COLO668 (cell line): ENCODE data around the gene TSPAN32.
"Not testable (repeated sequence)": the region's sequence is repeated elsewhere in the genome, so short reads cannot be mapped to it uniquely, and the experiment has no call there.

ENCODE experiments used
- DNase-seq: peaks from one replicate; lab custom pipeline; 2025; ENCODE audit not compliant: unreplicated experiment; lab: John Stamatoyannopoulos, UW

Gene TSPAN32

DNA sequence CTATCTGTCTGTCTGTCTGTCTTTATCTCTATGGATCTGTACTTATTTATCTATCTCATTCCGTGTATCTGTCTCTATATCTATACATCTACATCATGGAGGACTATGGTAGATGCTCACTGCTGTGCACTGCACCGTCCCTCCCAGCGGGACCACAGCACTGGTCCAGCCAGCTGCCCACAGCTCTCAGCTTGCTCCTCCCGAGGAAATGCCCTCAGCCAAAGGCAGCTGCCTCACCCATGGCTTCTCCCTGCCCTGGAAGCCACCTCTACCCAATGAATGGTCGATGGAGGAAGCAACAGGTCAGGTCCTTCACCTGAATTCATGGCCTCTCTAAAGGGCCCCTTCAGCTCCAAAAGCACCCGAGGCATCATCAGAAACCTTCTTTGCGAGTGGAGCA is 60.6 kb downstream of the TSPAN32 start:
- DNase-seq, result no peak

DNA sequence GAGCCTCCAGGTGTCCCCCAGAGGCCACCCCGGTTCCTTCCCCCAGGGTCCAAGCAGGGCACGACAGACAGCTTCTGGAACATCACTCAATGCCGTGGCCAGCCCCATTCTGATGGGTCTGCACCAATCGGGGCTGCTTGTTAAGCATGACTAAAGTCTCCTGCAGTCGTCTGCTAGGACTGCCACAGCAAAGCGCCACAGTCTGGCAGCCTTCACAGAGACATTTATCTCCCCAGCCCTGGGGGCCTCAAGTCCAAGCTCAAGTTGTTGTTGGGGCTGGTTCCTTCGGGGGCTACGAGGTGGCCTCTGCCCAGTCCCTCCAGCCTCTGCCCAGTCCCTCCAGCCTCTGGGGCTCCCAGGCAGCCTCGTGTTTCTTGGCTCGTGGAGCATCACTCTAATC is 61.3 kb downstream of the TSPAN32 start:
- no peak for DNase-seq

DNA sequence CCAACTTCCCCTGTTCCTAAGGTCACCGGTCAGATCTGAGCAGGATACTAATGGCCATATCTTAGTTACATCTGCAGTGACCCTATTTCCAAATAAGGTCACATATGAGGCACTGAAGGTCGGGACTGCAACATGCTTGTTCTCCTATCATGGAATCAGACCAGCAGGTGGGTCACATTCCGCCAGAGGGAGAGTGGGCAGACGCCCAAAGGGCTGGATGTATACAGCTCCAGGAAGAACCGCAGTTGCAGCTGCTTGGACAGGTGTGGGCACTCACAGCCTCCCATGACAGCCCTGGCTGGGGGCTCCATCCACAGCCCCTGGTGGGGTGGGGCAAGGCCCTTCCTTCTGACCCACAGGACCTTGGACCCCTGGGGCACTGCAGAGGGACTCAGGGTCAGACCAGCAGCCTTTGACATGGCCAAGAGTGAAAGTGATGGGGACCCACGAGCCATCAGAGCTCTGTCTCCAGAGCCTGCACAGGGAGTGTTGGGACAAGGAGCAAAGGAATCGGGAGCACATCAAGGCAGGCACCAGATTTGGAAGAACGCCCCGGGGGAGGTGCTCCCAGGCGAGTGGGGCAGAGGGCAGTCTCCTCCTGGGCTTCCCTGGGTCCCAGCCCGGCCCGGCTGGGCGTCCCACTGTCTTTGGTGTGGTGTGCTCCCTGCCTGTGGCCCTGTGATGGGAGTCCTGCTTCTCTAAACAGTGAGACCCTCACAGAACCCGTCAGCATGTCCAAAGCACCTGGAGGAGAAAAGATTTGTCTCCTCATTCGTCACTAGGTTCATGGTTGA is 62.0 kb downstream of the TSPAN32 start:
- DNase-seq, result no peak

DNA sequence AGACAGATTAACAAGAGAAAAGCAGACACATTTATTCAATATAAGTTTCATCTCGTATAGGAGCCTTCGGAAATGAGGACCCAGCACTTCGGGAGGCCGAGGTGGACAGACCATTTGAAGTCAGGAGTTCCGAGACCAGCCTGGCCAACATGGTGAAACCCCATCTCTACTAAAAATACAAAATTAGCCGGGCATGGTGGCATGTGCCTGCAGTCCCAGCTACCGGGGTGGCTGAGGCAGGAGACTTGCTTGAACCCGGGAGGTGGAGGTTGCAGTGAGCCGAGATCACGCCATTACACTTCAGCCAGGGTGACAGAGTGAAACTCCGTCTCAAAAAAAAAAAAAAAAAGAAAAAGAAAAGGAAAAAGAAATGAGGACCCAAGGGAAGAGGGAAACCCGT is 62.6 kb downstream of the TSPAN32 start:
- DNase-seq, result not testable (repeated sequence)

DNA sequence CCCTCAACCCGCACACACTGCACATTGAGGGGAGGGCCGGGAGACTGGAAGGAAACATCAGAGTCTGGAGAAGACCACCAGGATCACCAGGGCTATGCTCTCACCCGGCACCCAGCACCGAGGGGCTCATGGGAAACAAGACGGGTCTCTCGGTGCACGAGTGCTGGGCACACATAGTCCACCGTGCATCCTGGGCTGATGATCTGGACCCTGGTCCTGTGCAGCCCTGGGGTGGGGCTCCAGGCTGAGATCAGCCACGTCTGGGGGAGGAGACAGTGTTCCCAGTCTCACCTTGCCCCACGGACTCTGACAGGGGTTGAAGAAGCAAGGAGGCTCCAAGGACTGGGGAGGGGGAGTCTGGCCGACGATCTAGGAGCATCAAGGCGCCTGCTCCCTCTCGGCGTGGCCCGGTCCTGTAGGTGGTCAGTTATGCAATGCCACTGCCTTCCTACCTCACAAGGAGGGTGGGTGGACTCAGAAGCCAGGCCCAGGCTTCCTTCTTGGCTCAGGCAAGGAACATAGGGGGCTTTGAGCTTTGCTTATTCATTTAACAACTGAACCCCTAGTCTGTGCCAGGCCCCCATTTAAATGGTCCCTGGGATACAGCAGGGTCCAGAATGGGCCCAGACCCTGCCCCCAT is 63.9 kb downstream of the TSPAN32 start:
- no peak for DNase-seq

DNA sequence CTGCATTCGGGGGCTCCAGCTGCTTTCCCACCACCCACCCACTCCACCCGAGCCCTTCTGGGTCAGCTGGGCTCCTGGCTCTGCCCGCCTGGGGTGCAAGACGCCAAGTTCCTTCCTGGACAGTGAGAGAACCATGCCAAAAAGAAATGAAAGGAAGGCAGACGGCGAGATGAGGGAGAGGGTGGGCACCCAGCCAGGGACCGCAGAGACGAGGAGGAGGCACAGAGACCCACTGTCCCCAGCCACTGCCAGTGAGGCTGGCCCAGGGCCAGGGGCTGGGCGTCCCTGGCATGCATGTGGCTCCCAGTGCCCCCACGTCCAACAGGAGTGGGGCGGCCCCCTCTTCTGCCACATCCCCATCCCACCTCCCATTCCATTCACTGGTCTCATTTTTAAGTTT is 64.5 kb downstream of the TSPAN32 start:
- no peak for DNase-seq

DNA sequence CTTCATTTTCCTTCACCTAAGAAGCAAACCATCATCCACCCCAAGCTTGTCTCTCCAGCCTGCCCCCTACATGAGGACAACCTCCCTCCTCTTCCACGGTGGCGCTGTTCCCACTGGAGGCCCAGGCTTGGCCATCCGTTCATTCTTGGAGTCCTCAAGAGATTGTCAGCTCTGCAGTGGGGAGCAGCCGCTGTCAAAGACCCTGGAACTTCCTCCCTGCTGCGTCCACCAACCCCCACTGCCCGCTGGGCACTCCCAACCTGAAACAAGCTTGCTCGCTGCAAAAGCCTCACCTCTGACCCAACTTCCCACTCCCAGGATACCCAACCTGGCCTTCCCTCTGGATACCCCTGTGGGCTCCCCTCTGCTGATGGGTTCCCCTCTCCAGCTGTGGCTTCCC is 64.9 kb downstream of the TSPAN32 start:
- no peak for DNase-seq

DNA sequence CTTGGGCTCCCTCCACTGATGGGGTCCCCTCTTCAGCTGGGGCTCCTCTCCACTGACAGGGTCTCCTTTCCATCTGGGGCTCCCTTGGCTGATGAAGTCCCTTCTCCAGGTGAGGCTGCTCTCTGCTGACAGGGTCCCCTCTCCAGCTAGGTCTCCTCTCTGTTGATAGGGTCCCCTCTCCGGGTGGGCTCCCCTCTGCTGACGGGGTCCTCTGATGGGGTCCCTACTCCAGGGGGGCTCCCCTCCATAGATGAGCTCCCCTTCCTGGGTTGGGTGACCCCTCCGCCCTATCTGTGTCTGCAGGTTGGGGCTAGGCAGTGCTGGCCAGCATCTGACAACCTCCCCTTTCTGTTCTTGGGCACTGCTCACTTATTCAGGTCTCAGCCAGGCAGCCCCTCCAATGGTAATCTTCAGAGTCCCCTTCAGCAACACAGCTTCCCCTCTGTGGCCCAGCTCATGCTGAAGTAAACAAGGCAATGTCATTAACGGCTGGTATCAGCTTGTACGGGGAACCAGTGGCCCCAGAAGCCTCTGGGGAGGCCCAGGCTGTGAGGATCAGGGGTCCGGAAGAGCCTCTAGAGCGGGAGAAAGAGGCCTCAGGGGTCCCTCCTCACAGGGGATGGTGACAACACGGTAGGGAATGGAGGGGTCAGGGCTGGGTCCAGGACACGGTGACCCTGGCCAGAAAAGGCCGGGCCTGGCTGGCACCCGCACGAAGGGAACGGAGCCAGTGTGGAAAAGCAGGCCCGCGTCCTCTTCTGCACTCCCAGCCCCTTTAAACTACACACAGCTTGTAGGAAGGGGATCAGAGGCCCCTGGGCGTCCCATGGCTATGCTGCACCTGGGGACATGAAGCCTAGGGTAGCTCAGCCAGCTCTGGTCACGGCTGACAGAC is 65.7 kb downstream of the TSPAN32 start:
- DNase-seq, result no peak
